HG02884 (cell line): Measurements from ENCODE around the gene CDH20.
"Not testable (repeated sequence)": the region's sequence is repeated elsewhere in the genome, so short reads cannot be mapped to it uniquely, and the experiment has no call there.

Experiments used
- ATAC-seq: cut with Tn5 transposase; IDR thresholded peaks from one replicate; pipeline ENCODE4 v1.9.1; 2021; ENCODE audit warnings: mild to moderate bottlenecking, moderate library complexity; ENCODE audit not compliant: unreplicated experiment

Gene CDH20

DNA sequence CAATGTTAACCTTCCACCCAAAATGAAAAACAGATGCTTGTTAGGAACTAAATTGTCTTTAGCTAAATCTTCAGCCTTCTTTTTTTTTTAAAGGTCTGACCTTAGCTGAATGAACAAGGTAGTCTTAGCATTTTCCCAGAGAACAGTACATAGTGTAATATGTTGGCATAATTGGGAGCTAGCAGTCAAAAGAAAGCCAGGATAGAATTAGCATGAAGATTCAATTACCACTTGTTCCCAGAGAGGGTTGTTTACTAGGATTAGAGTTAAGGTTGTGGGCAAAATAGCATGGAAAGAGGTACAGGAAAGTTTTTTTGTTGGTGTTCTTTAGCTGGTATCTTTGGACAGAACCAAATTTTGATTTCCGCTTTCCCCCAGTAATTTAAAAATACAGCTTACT, 6.9 kb downstream of the CDH20 start:
- ATAC-seq, result no peak

DNA sequence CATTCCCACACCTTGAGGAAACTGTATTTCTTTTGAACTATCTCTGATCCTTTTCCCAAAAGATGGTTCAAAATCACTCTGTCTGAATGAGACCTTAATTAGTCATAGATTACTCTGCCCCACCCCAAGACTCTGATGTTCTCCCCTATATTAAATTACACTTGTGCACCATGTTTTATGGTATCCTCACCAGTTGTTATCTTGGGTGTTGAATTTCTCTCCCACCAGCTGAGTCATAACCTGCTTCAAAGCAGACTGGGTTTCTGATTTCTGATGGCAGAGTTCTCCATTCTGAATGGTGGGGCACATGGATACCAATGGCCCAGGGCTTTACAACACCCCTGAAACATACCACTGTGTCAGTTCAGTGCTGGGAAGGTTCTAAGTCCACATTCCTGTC, 15.0 kb downstream of the CDH20 start:
- no peak for ATAC-seq

DNA sequence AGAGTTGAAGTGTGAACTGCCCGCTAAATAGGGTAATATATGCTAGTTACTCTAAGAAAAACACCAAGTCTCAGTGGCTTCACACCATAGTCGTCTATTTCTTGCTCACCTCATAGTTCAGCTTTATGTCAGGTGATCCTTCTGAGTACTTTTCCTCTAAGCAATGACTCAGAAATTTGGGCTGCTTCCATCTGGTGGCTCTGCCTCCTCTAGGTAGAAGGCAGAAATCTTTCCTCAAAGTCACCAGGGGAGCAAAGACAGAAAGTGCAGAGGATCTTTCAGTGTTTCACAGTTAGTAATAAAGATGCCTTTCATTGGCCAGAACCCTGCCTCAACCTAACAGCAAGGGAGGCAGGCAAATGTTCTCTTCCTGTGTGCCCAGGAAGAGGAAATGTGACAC, 17.3 kb downstream of the CDH20 start:
- no peak for ATAC-seq

DNA sequence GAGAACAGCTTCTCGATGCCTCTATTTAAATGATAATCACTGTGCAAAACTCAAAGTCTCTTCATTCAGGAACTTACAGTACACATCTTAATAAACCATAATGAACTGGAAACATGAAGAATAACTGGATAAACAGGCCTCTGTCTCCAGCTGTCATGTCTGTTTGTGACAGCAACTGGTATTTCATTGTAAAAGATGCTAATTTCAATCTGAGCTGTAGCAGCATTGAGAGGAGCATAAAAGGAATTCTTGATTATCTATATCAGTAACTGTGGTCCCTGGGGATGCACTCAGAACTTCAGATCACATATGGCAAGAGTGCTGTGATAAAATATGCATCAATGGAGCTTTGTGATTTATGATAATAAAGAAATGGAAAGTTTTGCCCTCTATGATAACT, 18.8 kb downstream of the CDH20 start:
- ATAC-seq, result no peak

DNA sequence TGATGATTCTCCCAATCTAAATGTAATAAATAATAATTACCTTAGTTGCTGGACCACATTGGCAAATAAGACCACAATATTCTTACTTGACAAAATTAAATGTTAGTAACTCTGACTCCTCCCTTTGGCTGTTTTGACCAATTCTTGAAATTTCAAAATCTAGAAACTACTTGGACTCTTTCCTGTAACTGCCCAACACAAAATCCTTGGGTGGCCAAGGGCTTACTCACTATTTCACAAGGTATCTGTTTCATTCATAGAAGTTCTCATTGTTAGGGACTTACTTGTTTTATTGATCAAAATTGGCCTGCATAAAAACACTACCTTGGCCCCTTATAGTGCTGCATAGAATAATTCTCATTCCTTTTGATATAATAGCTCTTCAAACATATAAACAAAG, 19.4 kb downstream of the CDH20 start:
- no peak for ATAC-seq

DNA sequence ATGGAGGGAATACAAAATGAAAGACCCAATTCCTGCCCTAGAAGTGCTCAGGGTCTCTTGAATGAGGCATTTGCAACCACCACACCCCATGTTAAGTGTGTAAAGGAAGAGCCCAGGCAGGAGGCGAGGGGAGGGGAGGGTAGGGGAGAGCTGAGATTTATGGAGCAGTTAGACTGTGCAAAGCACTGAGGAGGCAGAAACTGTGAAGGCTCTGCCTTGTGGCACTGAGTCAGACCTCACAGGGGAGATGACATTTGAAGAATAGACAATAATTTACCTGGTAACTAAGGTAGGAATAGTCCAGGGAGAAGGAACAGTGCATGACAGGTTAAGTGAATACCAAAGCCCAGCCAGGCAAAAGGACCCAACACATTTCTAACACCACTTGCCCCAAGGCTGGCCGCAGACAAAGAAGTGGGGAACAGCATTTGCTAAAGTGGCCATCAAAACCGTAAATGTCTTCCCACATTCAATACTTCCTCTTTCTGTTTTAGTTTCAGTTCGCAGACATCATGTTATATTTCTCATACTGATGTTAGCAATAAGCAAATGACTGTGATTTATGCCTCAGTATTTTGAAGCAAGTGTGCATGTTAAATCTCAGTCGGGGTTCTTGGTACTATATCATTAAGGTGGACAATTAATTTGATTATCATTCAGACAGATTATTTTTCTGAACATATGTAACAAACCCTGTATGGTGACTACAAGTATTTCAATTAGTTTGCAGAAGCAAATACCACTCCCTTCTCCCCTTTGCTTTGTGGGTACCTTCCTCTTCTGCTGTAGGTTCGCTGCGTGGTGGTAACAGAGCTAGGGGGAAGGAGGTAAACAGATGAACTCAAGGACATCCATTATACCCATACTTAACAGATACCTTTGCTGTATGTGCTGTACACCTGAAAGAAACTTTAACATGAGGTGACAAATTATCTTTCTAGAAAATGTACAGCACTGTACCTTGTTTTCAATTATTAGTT, 27.5 kb downstream of the CDH20 start:
- peak; percentile 97 for ATAC-seq

DNA sequence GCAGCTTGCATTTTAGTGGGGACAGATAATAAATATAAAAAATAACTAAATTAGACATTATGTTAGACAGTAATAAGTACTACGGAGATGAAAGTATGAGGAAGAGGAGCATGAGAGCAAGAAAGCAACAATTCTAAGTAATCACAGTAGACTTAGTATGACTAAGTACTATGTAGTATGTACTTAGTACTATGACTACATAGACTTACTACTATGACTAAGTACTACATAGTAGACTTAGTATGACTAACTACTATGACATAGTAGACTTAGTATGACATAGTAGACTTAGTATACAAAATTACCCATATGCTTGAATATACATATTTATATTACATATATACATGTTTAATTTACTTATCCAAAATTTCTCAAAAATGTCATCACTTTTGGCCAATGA, 29.3 kb downstream of the CDH20 start:
- ATAC-seq, result no peak

DNA sequence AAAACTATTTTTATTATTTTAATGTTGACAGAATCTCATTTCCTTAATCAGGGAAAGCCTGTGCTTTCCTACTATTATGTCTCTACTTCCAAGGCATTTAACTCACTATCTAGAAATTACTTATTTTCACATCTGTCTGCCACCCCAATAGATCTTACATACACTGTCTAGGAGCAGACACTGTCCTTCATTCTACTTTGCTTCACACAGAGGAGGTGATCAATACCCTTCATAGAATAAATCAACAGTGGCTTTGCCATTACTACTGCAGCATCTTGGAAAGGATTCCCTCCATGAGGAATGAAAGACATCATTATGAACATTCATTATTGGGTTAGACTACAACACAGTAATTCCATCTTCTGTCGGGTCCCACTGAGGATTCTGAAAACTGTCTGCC, 31.7 kb downstream of the CDH20 start:
- ATAC-seq, result no peak

DNA sequence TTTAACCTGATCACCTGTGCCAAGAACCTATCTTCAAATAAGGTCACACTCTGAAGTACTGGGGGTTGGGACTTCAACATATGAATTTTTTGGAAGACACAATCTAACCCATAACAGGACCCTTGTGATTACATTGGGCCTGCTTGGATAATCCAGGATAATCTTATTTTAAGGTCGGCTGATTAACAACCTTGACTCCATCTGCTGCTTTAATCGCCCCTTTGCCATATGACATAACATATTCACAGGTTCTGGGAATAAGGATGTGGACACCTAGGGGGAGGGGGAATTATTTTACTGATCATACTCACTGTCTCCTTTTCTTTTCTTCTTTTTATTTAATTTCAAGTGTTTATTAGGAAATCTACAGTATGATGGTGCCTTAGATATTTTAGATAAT, 34.8 kb downstream of the CDH20 start:
- no peak for ATAC-seq

DNA sequence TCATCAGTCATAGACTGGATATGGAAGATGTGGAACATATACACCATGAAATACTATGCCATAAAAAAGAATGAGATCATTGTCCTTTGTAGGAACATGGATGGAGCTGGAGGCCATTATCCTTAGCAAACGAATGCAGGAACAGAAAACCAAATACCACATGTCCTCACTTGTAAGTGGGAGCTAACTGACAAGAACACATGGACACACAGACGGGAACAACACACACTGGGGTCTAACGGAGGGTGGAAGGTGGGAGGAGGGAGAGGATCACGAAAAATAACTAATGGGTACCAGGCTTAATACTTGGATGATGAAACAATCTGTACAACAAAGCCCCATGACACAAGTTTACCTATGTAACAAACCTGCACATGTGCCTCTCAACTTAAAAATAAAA, 36.4 kb downstream of the CDH20 start:
- ATAC-seq, result not testable (repeated sequence)

DNA sequence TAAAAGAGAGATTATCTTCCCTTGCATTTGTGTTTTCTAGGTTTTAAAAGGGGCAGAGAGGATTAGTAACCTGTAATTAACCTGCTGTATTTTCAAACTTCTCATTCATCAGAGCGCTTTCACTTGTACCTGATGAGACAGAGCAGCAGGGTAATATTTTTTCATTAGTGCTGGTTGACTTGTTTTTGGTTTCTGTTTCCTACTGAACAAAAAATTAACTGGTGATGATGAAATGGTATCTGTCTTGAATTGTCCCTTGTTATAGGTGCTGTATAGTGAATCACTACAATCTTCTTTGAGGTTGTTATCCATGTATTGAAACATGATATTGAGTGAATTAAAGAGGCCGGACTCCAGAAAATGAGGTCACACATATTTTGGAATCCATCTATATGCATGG, 37.9 kb downstream of the CDH20 start:
- ATAC-seq, result no peak

DNA sequence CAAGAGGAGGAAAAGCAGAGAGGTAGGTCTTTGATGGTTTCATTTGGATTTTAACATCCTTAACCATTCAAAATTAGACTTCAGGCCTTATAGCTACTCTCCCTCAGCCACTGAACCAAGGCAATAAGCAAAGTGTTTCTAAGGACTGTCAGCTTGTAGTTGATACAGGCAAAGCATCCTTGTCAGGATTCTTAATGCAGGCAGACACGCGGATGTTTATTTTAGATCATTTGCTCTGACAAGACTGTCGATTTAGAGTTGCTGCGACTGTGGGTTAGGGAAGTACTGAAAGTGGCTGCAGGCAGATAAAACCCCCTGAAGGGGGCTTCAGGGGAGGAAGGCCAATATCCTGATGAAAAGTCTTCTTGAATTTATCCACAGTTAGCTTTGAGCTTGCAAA, 46.6 kb downstream of the CDH20 start:
- ATAC-seq, result no peak

DNA sequence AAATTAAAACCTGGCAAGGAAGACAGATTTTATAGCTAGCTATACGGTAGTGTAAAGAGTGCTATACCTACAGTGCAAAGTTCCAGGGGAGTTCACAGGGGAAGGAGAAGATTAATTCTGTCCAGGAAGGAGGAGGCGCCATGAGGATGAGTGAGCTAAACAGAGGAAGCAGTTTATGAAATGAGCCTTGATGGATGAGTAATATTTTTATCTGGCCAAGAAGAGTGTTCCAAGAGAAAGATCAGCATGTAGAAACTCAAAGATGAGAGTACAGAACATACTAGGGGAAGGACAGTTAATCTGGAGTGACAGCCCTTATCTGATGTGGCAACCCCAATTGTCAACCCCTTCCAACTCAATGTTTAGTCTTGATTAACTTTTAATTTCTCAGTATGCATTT, 54.8 kb downstream of the CDH20 start:
- no peak for ATAC-seq

DNA sequence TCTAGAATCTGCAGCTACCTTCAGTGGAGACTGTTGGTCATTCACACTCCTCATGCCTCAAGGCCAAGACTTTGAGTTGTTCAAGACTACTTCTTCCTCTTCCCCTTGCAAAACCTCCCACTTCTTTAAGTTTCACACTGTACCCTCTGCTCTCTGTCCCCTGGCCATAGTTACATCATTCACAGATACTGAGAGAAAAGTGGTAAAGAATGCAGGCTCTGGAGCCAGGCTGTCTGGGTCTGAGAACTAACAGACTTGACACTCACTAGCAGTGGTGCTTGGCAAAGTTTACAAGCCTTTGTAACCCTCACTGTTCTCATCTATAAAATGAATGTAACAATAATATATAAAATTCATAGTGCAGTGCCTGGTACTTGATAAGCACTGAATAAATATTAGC, 61.8 kb downstream of the CDH20 start:
- ATAC-seq, result no peak

DNA sequence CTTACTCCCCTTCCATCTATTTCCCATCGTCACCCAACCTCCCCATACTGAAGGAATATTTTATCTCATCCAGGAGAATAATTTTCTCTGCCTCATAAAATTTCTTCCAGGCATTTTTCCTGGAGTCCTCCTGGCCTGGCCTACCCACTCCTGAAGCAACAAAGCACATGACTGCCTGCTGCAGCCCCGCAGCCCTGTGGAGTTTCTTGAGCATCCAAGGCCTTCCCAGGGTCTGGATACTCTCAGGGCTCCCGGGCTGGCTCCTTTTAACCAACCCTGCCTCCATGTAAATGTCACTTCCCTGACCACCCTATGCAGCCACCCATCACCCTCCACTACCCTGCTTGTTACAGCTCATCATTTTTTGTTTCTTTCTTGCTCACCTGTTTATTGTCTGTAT, 64.0 kb downstream of the CDH20 start:
- ATAC-seq, result no peak

DNA sequence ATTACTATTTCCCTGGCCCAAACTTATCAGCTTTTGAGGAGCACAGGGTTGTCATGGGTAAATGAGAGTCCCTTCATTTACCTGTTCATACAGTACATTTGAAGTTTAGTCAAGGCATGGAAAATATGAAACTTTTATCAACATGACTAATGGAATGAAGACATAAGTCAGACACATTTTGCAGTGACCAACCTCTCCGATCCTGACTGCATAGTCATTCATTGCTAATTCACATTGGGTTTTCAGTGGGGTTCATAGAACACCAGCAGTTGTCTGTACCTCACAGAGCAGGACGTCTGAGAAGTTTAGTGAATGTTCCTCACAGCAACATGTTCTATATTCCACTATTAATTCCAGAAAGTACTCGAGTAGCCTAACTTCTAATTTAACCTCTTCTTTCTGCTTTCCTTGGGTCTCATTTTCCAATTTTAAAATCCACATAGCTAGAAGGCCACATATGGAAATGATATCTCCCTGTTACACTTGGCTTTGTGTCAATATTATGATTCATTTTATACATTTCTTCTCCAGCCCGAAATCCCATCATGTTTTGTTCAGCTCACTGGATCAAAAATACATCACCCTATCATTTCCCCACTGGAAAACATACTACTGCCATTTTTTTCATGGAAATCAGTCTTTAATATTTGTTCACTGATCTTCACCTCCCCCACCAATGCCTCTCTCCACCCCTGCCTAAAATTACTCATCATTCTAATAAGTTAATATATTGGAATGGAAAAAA, 65.9 kb downstream of the CDH20 start:
- ATAC-seq, result no peak

DNA sequence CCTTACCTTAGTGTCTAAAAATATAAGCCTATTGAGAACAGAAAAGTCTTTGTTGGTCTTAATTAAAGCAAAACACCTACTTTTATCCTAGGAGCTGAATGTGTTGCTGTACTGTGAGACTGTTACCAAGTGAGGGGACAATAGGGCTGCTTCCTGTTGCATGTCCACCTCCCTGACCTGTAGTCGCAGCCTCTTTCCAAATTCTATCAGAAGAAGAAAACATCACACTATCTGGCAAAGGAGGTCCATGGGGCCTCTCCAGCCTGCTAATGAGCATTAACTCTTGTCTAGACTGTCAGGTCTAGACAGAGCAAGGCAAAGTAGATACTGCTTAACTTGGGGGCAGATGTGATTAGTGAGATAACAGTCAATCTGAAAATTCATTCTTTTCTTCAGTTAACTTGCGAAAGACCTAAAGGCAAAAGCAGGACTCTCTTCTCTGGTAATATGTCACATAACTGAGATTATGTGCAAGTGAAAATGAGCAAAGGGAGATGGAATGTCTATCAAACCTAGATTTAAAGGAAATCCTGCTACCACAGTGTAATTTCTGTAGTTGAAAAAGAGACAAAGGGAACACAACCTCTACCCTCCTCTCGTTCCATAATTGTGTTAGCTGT, 66.9 kb downstream of the CDH20 start:
- ATAC-seq, result no peak

DNA sequence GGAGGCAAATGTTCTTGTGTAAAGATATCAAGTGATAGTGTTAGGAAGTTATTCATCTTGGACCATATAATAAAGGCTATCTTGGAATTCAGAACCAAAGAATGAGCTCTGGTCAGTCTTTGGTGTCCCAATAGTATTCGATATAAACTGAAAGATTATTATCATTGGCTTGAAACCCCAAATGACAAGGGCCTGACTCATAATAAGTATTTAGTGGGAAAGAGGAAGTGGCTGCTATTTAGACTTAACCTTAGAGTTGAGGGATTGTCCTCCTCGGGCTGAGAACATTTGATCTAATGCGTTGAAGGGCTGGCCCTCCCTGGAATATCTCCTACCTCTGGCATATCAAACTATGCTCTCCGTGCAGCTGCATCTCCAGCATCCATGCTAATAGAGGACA, 67.5 kb downstream of the CDH20 start:
- ATAC-seq, result no peak

DNA sequence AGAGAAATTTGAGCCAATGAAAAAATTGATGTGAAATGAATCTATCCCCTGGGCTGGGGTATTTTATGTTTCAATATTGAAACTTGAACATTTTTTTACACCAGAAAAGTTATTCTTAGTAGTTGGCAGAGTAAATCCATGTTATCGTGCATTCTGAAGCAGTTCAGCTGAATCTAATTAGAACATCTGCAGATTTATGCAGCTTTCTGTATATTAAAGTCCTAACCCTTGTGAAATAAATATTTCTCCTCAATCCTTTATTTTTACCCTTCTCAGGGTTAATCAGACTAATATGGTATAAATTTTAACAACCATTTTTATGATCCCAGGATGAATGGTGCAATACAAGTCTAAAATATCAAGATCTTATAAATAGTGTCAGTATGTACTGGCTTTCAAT, 69.5 kb downstream of the CDH20 start:
- ATAC-seq, result no peak

DNA sequence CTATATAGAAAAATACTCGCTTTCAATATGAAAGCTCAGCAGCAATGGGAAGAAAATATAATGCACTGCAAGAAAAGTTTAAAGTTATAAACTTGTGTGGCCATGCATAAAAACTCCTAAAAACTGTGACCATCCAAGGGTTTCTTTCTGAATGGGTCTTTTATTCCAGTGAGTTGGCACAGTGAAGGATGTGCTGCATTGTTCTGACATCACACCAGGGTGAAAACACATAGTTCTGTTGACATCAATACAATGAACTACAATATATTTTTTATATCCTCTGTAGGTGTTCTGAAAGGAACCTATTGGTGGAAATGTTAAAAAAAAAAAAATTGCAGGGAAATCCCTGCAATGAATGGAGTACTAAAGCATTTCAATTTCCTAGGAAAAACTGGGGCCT, 80.2 kb downstream of the CDH20 start:
- no peak for ATAC-seq

DNA sequence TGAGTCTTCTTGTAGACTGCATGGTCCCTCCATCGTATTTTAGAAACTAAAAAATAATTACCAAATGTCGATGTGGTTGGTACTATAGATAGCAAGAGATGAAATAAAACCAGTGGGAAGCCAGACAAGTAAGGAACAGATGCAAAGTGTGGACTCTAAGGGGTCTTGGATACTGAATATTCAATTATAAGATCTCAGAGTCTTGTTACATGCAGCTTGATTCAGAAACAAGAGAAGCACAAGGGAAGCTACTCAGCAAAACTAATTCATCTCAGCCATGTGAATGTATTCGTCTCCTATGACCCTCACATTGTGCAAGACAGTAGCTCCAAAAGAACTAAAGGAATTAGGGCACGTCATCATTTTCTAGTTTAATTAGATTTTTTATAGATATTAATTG, 80.9 kb downstream of the CDH20 start:
- ATAC-seq, result no peak

DNA sequence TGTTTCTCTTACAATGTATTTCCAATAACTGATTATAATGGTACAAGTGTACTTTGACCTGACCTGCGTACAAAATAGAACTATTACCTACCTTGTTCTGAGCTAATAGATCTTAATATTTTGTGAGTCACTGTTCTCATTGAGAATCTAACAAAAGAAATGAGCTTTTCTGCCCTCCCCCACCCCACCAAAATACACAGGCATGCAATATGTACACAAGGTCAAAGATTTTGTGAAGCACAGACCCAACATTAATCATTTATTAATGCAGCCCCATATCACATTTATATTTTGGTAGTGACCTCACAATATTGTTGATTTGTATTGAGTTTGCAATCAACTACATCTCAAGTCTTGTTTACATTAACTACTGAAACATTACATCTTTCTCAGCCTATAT, 86.5 kb downstream of the CDH20 start:
- no peak for ATAC-seq
